Tibial artery (tissue), 4 donors: ENCODE measurements around the gene WHRN.

ENCODE experiments used
- DNase-seq, 2 donors: peaks; one replicate each; pipeline ENCODE4 v3.0.0-alpha.2; 2019
- H3K27ac ChIP-seq, 2 donors: fragments of 200-600 bp; sonication (generic) in 1 of 2; 1 replicate in 1 of 2; 2 replicates in 1 of 2; pipeline ENCODE4 v1.5.1; 2018 to 2019; ENCODE audit warnings: mild to moderate bottlenecking in 1 of 2
- H3K27me3 ChIP-seq, 2 donors: fragments of 200-600 bp; sonication (generic) in 1 of 2; one replicate each; pipeline versions ENCODE4 v1.5.1 to v1.6.0; 2016 to 2019
- H3K36me3 ChIP-seq, 3 donors: fragments of 200-600 bp; sonication (generic) in 2 of 3; one replicate each; pipeline ENCODE4 v1.5.1; 2016 to 2019; ENCODE audit warnings: mild to moderate bottlenecking in 2 of 3
- H3K4me1 ChIP-seq, 4 donors: fragments of 200-600 bp; sonication (generic) in 2 of 4; 1 replicate in 3 of 4; 2 replicates in 1 of 4; pipeline ENCODE4 v1.5.1; 2016 to 2019
- H3K4me3 ChIP-seq, 2 donors: fragments of 200-600 bp; sonication (generic) in 1 of 2; 1 replicate in 1 of 2; 2 replicates in 1 of 2; pipeline ENCODE4 v1.5.1; 2018 to 2019; ENCODE audit warnings: mild to moderate bottlenecking in 2 of 2
- H3K9me3 ChIP-seq, 3 donors: fragments of 200-600 bp; sonication (generic) in 1 of 3; one replicate each; pipeline ENCODE4 v1.5.1; 2016 to 2019
- intact Hi-C: fragments of 100-400 bp; cut with DNase I; formaldehyde crosslinking; loops from one replicate; pipeline ENCODE4 v1.15.0; 2023; ENCODE audit warnings: low total_unique reads
- TF ChIP-seq, protein P1 (sequence below), 2 experiments: fragments of 200-600 bp in 1 of 2; fragments of 450-650 bp in 1 of 2; IDR thresholded peaks; one replicate each; pipeline ENCODE4 v1.5.1; 2017 to 2019; ENCODE audit warnings: antibody characterized with exemption in 2 of 2, mild to moderate bottlenecking in 1 of 2, moderate library complexity in 1 of 2

Gene WHRN

GRCh38 chr9:114529285-114529684 is 24.0 kb upstream of the WHRN start:
- intact Hi-C loops = no loop called here
- no peaks in the 10 kb centered on the region for H3K9me3 ChIP-seq
- no peak for DNase-seq
- no peak overlapping the region for H3K4me3 ChIP-seq
- H3K4me1 ChIP-seq = no peaks in the 10 kb centered on the region
- H3K27ac ChIP-seq = no peak overlapping the region
- TF ChIP-seq, protein P1, sequence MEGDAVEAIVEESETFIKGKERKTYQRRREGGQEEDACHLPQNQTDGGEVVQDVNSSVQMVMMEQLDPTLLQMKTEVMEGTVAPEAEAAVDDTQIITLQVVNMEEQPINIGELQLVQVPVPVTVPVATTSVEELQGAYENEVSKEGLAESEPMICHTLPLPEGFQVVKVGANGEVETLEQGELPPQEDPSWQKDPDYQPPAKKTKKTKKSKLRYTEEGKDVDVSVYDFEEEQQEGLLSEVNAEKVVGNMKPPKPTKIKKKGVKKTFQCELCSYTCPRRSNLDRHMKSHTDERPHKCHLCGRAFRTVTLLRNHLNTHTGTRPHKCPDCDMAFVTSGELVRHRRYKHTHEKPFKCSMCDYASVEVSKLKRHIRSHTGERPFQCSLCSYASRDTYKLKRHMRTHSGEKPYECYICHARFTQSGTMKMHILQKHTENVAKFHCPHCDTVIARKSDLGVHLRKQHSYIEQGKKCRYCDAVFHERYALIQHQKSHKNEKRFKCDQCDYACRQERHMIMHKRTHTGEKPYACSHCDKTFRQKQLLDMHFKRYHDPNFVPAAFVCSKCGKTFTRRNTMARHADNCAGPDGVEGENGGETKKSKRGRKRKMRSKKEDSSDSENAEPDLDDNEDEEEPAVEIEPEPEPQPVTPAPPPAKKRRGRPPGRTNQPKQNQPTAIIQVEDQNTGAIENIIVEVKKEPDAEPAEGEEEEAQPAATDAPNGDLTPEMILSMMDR (IDR thresholded peaks at IDR 0.05) = no peak
- peaks cover 0 to 18% of the 10 kb centered on the region in 2 donors for H3K27me3 ChIP-seq
- no peaks in the 10 kb centered on the region for H3K36me3 ChIP-seq

GRCh38 chr9:114526807-114527206 is 21.5 kb upstream of the WHRN start:
- no peaks in the 10 kb centered on the region for H3K4me1 ChIP-seq
- TF ChIP-seq, protein P1 (IDR thresholded peaks at IDR 0.05) = no peak
- no peak overlapping the region for H3K27ac ChIP-seq
- no peaks in the 10 kb centered on the region for H3K9me3 ChIP-seq
- H3K4me3 ChIP-seq = no peak overlapping the region
- H3K27me3 ChIP-seq = peaks cover 0 to 18% of the 10 kb centered on the region in 2 donors
- intact Hi-C loops = no loop called here
- DNase-seq = no peak
- H3K36me3 ChIP-seq = no peaks in the 10 kb centered on the region

GRCh38 chr9:114525513-114525912 is 20.2 kb upstream of the WHRN start:
- peaks cover 0 to 27% of the 10 kb centered on the region in 2 donors for H3K27me3 ChIP-seq
- H3K4me1 ChIP-seq = no peaks in the 10 kb centered on the region
- H3K36me3 ChIP-seq = no peaks in the 10 kb centered on the region
- no peak overlapping the region for H3K4me3 ChIP-seq
- TF ChIP-seq, protein P1 (IDR thresholded peaks at IDR 0.05) = no peak
- no peaks in the 10 kb centered on the region for H3K9me3 ChIP-seq
- H3K27ac ChIP-seq = no peak overlapping the region
- intact Hi-C loops = no loop called here
- DNase-seq = no peak

DNA sequence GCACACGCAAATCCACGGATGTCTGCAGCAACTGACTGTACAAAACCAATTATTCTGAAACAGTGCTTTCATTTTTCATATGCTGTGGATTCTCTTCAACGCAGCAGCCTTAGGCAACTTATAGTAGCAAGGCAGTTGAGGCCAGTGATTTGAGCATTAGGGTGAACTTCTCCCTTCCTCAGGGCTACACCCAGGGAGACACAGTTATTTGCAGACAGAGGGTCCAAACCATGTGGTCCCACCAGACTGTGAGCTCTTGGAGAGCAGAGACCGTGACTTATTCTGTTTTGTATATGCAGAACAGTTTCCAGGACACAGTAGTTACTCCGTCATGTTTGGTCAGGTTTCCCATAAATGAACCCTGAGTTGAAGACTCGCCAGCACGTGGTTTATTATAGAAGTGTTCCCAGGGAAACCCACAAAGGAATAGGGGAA is 19.0 kb upstream of the WHRN start:
- Histone ChIP-seq H3K4me3 (no peak overlapping the region), H3K27me3 (peaks cover 0 to 36% of the 10 kb centered on the region in 2 donors), H3K36me3 (no peaks in the 10 kb centered on the region), H3K27ac (no peak overlapping the region), H3K4me1 (no peaks in the 10 kb centered on the region), H3K9me3 (no peaks in the 10 kb centered on the region)
- intact Hi-C loops = no loop called here
- no peak for DNase-seq
- TF ChIP-seq, protein P1 (IDR thresholded peaks at IDR 0.05) = no peak

DNA sequence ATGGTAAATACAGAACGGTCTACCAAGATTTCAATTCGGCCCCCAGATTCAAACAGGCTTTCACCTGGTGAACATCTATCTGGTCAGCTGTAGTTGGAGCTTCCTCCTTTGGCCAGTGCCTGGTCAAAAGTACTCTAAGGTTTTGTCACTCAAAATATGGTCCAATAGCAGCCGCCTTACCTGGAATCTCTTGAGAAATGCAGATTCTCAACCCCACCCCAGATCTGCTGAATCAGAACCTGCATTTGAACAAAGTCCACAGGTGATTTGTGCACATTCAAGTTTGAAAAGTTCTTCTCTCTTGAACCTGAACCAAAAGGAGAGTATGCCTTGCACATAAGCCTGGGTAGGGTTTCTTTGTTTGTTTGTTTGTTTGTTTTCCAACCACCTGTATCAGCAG is 17.6 kb upstream of the WHRN start:
- no peaks in the 10 kb centered on the region for H3K4me1 ChIP-seq
- H3K27ac ChIP-seq = no peak overlapping the region
- intact Hi-C loops = no loop called here
- no peaks in the 10 kb centered on the region for H3K9me3 ChIP-seq
- H3K36me3 ChIP-seq = no peaks in the 10 kb centered on the region
- TF ChIP-seq, protein P1 (IDR thresholded peaks at IDR 0.05) = no peak
- H3K27me3 ChIP-seq = peaks cover 0 to 40% of the 10 kb centered on the region in 2 donors
- no peak for DNase-seq
- H3K4me3 ChIP-seq = no peak overlapping the region

DNA sequence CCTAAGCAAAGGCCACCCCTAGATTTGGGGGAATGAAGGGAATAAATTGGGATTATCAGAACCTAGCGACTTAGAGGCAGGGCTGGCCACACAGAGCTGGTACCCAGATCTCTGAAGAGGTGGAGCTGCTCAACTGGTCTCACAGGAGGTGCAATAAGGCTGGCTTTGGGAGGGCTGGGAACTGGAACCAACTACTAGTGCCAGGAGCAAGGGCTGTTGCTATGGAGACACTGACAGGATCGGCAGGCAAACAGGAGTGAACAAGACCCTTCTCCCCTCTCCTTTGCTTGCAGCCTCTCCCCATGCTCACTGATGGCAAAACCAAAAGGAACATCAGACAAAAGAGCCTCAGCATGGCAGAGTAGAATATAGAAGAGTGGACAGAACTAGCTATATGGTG is 17.0 kb upstream of the WHRN start:
- H3K4me3 ChIP-seq = no peak overlapping the region
- H3K36me3 ChIP-seq = no peaks in the 10 kb centered on the region
- H3K9me3 ChIP-seq = no peaks in the 10 kb centered on the region
- H3K4me1 ChIP-seq = no peaks in the 10 kb centered on the region
- intact Hi-C loops = no loop called here
- no peak overlapping the region for H3K27ac ChIP-seq
- TF ChIP-seq, protein P1 (IDR thresholded peaks at IDR 0.05) = no peak
- H3K27me3 ChIP-seq = peaks cover 0 to 40% of the 10 kb centered on the region in 2 donors
- no peak for DNase-seq
